DMS153 treated with DMSO at 0.1 percent for 48 hours (cell line): ENCODE measurements around the gene NPTX2.

Experiments used
- DNase-seq: peaks from one replicate; lab custom pipeline; 2025; ENCODE audit not compliant: unreplicated experiment; lab: John Stamatoyannopoulos, UW

The NPTX2 gene

GRCh38 chr7:98618786-98619185 lies 1.7 kb downstream of the NPTX2 start:
- DNase-seq = no peak

- DNase-seq = no peak
Measured at GRCh38 chr7:98619450-98620321, 2.6 kb downstream of the NPTX2 start.

- no peak for DNase-seq
Measured at GRCh38 chr7:98621573-98622482, 4.7 kb downstream of the NPTX2 start.

GRCh38 chr7:98622926-98623325 lies 5.8 kb downstream of the NPTX2 start:
- no peak for DNase-seq

GRCh38 chr7:98624846-98625420 lies 7.8 kb downstream of the NPTX2 start:
- no peak for DNase-seq

- no peak for DNase-seq
Measured at GRCh38 chr7:98626460-98627412, 9.7 kb downstream of the NPTX2 start.

GRCh38 chr7:98627413-98627790 lies 10.3 kb downstream of the NPTX2 start:
- no peak for DNase-seq

- DNase-seq = no peak
Measured at GRCh38 chr7:98628418-98628817, 11.3 kb downstream of the NPTX2 start.

- no peak for DNase-seq
Measured at GRCh38 chr7:98629001-98629431, 11.9 kb downstream of the NPTX2 start.

GRCh38 chr7:98630149-98630548 lies 13.1 kb downstream of the NPTX2 start:
- DNase-seq = no peak

- no peak for DNase-seq
Measured at GRCh38 chr7:98630770-98631169, 13.7 kb downstream of the NPTX2 start.

- DNase-seq = no peak
Measured at GRCh38 chr7:98638853-98639252, 21.8 kb downstream of the NPTX2 start.

- DNase-seq = no peak
Measured at GRCh38 chr7:98640375-98640774, 23.3 kb downstream of the NPTX2 start.

- no peak for DNase-seq
Measured at GRCh38 chr7:98641646-98642500, 24.8 kb downstream of the NPTX2 start.

- no peak for DNase-seq
Measured at GRCh38 chr7:98643236-98643985, 26.3 kb downstream of the NPTX2 start.

GRCh38 chr7:98646465-98646864 lies 29.4 kb downstream of the NPTX2 start:
- no peak for DNase-seq

- no peak for DNase-seq
Measured at GRCh38 chr7:98647326-98647725, 30.2 kb downstream of the NPTX2 start.

- no peak for DNase-seq
Measured at GRCh38 chr7:98651760-98652159, 34.7 kb downstream of the NPTX2 start.
